GM10847 (cell line): ENCODE results near the gene IGSF11.

ENCODE experiments used
- POLR2A ChIP-seq: IDR thresholded peaks from 2 replicates; pipeline ENCODE4 v1.6.1; 2011; ENCODE audit not compliant: insufficient read length; ENCODE audit errors: extremely low read depth

The IGSF11 gene

DNA sequence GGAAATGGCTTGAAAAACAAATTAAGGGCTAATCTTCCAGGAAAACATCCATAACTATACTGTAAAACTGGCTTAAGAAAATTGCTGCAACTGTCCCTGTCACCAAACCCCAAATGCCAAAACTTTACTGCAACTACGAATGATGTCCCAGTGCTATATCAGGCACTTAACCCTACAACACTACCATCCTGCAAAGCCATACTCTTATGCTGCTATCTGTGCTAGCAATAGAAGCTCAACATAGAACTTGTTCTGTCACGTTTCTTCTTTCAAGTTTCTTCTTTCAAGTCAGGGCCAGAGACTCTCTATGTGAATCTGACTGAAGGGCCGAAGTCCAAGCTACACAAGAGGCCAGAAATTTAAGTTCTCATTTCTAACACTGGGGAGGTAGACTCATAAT lies 92.5 kb downstream of the IGSF11 start:
- no peak for TF ChIP-seq POLR2A

DNA sequence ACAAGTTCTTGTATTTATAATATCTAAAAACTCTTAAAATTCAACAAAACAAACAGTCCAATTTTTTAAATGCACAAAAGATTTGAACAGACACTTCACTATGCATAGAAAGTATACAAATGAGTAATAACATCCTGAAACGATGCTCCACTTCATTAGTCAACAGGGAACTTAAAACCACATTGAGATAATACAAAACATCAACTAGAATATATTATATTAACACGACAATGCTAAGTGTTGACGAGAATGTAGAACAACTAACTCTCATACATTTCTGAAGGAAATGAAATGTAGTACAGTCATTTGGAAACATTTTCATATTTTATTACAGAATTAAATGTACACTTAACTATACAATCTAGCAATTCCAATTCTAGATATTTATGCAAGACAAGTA lies 93.4 kb downstream of the IGSF11 start:
- no peak for TF ChIP-seq POLR2A

DNA sequence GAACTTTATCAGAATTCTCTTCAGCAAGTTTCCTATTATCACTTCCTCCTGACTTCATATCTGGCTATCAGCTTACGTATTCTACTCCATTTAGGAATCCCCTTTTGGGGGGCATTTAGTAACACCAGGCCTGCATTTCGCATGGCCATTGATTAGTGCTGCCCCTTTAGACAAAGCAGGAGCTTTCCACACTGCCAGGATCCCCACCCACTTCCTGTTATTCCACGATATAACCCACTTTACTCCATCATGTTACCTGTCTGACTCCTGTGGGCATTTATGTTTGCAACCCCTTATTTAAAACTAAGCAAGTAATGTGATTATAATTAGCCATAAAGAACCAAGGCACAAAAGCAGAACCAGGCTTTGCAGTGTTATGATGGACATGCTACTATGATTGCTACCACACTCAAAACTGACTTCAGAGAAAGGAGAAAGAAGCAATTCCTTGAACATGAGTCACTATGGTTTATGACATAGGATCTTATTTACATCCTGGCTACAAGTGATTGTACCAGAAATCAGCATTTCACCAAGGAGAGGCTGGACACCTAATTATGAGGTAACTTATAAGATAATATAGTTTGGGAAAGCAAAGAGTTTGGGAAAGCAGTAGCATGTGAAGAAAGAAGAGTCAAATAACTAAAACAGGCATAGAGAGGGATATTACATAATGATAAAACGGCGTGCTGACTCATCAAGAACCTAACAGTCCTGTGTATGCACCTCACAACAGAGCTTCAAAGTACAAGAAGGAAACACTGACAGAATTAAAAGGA lies 96.3 kb downstream of the IGSF11 start:
- TF ChIP-seq POLR2A = no peak

DNA sequence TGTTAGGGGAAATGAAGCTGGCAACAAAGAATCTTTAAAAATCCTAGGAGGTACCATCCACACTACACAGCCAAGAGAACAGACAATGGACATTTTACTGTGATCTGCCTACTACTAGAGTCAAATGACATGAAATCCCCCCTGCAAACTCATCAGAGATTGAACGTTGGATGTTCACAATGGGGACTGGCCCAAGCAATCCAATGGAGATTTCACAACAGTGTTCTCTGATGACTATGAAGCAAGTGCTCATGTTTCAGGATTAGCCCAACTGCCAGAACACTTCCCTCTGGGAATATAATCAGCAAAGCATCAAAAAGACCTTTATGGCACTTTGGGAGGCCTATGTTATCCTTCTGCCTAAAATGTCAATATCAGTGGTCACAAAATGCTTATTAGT lies 97.8 kb downstream of the IGSF11 start:
- TF ChIP-seq POLR2A = no peak

DNA sequence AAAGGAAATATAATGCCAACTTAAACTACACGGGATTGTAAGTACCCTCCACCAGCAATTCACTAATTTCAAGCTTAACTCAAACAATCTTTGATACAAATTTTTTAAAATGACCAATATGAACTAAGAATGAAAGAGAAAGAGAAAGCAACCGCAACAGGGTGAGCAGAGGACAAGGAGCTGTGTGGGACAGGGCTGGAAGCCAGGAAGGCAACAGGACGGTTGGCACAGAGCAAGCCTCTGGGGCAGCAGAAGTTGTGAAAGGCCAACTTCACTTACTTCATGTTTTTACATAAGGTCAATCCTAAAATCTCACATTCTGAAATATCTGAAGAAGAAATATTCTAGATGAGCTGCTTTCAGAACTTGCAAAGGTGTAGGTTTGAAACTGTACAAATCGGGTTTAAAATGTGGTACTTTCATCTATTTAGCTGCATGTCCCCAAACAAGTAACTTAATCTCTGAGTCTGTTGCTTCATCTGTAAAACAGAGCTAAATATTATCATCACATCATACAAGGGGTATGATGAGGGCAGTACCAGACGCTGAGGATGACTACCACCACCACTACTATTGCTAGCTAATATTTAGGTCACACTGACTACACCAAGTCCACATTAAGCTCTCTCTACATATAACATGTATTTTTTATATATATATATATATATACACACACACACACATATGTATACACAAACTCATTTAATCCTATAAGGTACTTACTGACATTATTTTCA lies 101.7 kb downstream of the IGSF11 start:
- no peak for TF ChIP-seq POLR2A

DNA sequence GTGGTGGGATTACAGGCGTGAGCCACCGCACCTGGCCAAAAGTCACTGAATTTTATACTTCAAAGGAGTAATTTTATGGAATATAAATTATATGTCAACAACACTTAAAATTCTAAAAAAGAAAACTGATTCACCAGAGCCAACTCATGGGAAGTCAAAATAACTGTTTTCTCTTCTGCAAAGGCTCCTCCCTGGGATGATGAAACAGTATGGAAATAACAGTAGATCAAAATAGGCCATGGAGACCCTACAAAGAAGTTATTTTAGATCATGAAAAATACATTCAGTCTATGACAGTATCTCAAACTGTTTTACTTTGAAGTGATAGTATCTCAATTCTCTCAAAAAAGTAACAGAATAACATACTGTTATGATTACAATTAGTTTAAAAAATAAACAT lies 102.7 kb downstream of the IGSF11 start:
- no peak for TF ChIP-seq POLR2A

DNA sequence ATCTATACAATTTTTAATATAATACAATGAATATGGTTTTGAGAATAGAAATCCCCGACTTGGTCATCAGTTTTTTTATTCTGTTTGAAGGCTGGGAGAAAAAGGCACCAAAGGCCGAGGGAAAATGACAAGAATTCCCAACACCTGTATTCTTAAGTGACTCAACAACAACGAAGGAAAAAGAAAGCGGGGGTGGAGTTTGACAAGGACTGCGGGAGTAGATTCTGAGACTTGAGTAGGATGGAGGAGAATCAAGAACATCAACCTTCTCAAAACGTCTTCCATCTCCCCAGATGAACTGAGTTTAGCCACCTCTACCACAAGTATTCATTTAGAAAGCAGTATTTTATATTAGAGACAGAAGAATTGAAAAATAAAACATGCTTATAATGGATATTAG lies 107.2 kb downstream of the IGSF11 start:
- no peak for TF ChIP-seq POLR2A

DNA sequence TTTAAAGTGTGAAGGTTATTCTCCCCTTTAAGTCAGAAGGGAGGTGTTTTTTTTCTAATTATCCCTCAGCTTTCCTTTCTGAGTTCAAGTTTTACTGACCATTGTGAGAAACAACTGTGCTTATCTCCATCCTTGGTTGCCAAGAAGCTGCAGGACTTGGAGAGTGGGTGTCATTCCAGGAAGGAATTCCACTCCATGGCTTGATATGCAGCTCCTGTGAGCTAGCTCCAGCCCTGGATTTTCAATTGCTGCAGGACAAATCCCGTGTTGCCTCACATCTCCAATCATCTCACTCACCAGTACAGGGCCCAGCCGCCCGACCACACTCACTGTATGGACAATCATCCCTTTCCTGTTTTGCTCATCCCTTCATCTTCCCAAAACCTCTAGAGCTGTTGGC lies 122.5 kb downstream of the IGSF11 start:
- TF ChIP-seq POLR2A = no peak

DNA sequence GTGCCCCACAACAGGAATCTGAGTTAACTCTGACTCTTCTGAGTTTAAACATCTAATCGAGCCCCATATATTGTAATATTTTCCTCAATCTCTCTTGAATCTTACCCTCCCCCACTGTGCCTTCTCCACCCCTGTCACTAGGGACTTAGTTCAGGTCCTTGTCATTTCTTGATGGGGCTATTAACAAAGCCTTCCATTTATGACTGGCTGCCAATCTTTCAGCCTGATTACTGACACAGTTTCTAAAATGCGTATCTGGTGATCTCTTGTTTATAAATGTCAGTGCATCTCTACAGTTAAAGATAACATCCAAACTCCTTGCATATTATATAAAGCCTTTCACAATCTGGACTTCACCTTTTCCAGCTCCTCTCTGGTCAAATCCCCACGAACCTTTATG lies 124.3 kb downstream of the IGSF11 start:
- TF ChIP-seq POLR2A = no peak

DNA sequence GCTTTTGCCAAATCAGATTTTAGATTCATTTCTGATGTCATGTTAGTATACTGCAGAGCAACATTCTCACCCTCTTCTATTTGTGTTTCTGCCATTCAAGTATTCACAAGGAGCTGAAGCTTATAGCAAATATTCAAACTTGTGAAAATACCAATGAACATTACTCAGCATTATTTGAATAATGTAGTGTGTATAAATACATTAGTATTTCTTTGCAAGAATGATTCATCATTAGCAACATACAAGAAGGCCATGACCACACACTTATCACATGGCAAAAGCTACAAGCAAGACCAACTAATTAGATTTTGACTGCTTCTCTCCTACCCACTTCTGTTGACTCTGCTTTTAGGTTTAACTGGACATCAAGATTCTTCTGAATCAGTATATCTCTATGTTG lies 124.9 kb downstream of the IGSF11 start:
- TF ChIP-seq POLR2A = no peak

DNA sequence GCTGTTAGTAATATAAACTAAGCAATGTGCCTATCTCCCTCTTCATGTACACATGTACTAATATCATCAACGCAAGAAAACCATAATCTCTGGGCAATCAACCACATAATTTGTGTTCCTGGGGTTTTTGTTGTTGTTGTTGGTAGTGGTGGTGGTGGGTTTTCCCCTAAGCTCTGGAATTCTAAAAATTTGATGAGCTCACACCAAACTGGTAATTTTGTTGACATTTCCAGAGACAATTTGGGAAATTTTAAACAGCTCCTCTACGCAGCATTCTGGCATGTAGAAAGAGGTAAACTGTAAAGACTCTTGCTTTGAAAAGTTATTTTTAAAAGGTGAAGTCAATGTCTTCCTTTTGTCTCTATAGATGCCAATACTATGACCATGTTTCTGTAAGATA lies 126.7 kb downstream of the IGSF11 start:
- TF ChIP-seq POLR2A = no peak

DNA sequence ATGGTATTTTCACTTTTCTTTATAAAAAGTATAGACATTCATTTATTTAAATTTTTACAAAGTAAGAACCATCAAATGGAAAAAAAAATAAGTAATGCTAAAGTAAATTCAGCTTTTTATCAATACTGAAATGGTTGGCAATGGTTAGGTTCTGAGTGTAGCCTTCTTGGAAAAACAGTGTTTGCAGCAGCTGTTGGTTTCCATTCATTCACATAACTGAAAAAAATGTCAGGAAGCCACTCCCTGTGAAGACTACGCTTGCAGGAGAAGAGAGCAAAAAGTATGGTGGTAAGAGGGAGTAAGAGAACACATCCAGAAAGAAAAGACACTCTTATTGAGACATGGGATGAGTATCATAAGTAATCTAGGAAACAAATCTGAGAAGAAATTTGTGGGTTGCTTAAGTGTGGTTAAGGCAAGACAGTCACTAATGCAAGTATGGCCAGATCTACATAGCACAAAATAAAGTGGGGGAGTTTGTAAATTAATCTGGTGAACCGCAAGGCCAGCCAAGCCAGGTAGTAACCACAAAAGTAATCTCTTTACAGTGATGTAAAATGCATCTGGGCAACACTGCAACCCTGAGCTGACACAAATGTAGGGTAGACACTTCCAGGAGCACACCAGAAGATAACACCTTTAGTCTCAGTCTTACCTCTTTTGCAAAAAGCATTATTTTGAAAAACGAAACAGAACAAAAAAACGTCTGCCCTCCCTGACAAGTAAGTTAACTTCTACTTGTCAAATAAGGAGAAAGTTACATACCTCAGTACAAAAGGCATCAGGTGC lies 133.7 kb downstream of the IGSF11 start:
- no peak for TF ChIP-seq POLR2A

DNA sequence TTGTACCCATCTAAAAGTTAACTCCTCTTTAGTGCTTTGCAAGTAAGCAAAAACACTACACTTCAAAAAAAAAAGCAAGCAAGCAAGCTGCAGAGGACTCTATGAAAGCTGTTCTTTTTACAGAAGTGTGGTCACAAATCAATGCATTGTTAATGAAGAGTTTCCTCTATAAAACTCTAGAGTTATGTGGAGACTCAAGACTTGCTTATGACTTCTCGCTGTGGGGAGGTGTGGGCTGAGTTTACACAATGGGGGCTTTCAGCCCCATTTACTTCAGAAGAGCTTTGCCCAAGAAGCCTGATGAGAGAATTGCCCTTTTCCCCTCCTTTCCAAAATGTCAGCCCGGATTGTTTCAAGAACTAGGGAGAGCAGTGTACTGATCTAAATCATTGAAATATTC lies 144.4 kb downstream of the IGSF11 start:
- TF ChIP-seq POLR2A = no peak

DNA sequence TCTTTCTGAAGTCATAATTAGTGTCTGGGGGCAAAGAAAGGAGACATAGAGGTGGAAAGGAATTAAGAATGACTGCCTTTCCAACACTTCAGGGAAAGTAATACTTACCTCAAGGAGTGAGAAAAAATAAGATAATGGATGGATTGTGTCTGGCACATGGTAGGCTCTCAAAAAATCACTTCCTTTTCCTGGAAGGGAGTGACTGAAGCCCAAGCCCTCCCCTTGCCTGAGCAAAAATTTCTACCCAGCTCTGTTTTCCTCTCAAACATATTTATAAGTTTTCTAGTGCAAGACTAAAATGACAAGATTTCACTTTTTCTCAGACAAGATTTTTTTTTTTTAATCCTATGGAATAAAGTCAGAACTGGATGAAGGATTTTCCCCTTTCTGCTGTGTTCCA lies 145.0 kb downstream of the IGSF11 start:
- TF ChIP-seq POLR2A = no peak

DNA sequence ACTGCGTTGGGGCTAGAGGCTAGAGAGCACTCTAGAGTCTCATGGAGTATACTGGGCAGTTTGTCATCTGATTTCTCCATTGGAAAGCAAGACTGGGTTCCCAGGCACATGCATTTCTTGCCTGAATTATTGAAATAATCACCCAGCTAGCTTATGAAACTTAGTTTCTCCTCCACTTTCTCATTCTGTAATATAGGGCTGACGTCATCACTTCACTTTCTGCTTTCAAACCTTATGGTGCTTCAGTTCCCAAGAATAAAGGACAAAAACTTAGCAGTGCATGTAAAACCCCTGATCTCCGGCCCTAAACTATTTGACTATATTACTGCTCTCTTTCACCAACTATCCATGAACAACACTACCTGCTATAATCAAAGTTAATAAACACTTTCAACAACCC lies 147.9 kb downstream of the IGSF11 start:
- no peak for TF ChIP-seq POLR2A

DNA sequence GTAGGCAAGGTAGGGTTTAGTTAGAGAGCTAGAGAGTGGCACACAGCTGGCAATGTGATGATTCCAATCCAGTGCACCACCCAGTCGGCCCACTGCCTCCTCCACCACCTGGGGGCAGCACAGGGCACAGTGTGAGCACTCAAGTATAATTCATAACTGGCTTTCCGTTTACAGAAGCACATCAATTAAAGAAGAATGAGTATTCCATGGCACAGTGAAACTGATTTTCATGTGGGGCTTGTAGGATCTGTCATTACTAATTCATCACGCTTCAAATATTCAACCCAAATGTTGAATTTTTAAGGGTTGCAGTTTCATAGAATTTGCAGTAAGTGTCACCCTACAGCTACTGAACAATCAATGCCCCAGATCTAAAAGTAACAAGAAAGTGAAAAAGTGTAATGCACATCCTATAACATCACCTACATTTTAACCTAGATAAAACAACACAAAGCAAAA lies 149.9 kb downstream of the IGSF11 start:
- no peak for TF ChIP-seq POLR2A
